SHP77 treated with DMSO at 0.1 percent for 48 hours (cell line): ENCODE data around the gene ZNF337.

Experiments
- DNase-seq: peaks from one replicate; lab custom pipeline; 2025; lab: John Stamatoyannopoulos, UW

Gene ZNF337

DNA sequence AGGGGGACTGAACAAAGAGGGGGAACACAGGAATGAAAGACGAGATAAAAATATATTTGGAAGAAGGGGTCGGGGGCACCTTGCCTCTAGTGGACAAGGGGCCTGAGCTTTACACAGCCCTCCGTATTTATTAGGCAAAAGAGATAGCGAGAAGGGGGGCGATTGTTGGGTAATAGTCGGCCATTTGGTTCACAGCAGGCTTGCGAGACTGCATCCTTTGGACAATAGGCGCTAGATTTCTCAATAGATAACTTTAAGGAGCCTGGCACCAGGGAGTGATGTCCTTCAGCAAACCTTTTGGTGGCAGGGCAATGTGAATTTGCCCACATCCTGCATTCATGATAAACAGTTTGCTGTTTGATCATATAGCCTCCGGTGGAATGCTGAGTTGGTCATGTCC lies 69.9 kb downstream of the ZNF337 start:
- no peak for DNase-seq

DNA sequence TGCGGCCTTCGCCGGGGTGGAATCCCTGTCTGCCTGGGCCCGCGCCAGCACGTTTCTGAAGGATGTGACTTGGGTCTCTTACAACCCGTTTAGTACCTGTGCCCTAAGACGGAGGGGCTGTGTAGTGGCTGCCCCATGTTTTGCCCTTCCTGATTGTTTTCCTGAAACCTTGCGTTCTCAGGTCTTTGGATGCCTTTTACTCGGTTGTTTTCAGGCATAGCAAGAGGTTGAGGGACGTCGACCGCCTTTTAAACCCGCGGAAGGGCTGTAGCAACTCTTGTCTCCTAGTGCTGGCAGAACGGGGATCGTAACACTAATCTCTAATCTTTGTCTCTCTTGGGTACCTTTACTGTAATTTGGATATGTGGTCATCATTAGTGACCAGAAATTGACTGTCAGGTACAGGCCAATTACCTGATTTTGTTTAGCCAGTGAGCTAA lies 72.1 kb downstream of the ZNF337 start:
- no peak for DNase-seq
